Cardiac fibroblast (primary cell): Measurements from ENCODE around the gene APOO.

ENCODE experiments used
- DNase-seq, 2 donors: peaks; one replicate each; pipeline versions ENCODE4 v3.0.0 to v3.0.0-alpha.2; 2010; ENCODE audit warnings: low read depth in 2 of 2
- H3K4me3 ChIP-seq, 2 donors: replicated peaks in 1 of 2; 1 replicate in 1 of 2; 2 replicates in 1 of 2; pipeline ENCODE4 v1.5.1; 2011; ENCODE audit warnings: low read depth in 2 of 2, low read length in 2 of 2, mild to moderate bottlenecking in 2 of 2, moderate library complexity in 1 of 2
- CTCF ChIP-seq: IDR thresholded peaks from one replicate; pipeline ENCODE4 v1.5.1; 2011; ENCODE audit warnings: low read depth, mild to moderate bottlenecking, low read length, inconsistent platforms

APOO gene

GRCh38 chrX:23832721-23833120 lies 75.0 kb downstream of the APOO start:
- DNase-seq = no peak
- no peak overlapping the region for H3K4me3 ChIP-seq
- no peak for TF ChIP-seq CTCF

- no peak for TF ChIP-seq CTCF
- no peak overlapping the region for H3K4me3 ChIP-seq
- DNase-seq = no peak
These were observed 78.9 kb downstream of the APOO start for GRCh38 chrX:23828881-23829280.

- no peak overlapping the region for H3K4me3 ChIP-seq
- DNase-seq = no peak
- no peak for TF ChIP-seq CTCF
These were observed 81.1 kb downstream of the APOO start for GRCh38 chrX:23826653-23827052.

GRCh38 chrX:23826216-23826615 lies 81.5 kb downstream of the APOO start:
- no peak for DNase-seq
- no peak overlapping the region for H3K4me3 ChIP-seq
- TF ChIP-seq CTCF = no peak

- no peak for TF ChIP-seq CTCF
- no peak overlapping the region for H3K4me3 ChIP-seq
- no peak for DNase-seq
These were observed 82.1 kb downstream of the APOO start for GRCh38 chrX:23825675-23826074.

GRCh38 chrX:23822841-23823240 lies 84.9 kb downstream of the APOO start:
- H3K4me3 ChIP-seq = no peak overlapping the region
- DNase-seq = no peak
- TF ChIP-seq CTCF = no peak

GRCh38 chrX:23822397-23822796 lies 85.3 kb downstream of the APOO start:
- no peak for TF ChIP-seq CTCF
- H3K4me3 ChIP-seq = no peak overlapping the region
- DNase-seq = peak in 1 of 2 donors; percentile 15
